Tibial nerve (tissue), 4 donors: ENCODE data around the gene BICDL1.

ENCODE experiments used
- EP300 ChIP-seq, 2 donors: sonication (generic); formaldehyde crosslinking; IDR thresholded peaks; one replicate each; pipeline ENCODE4 v1.6.1; 2017; ENCODE audit warnings: antibody characterized with exemption in 2 of 2, mild to moderate bottlenecking in 1 of 2
- POLR2A ChIP-seq, 2 donors: fragments of 450-650 bp; IDR thresholded peaks; one replicate each; pipeline ENCODE4 v1.6.1; 2017; ENCODE audit warnings: antibody characterized with exemption in 2 of 2, mild to moderate bottlenecking in 2 of 2, moderate library complexity in 2 of 2
- TF ChIP-seq, protein P1 (sequence below), 5 experiments: fragments of 200-600 bp in 3 of 5; fragments of 450-650 bp in 2 of 5; sonication (generic) in 3 of 5; IDR thresholded peaks; one replicate each; pipeline ENCODE4 v1.5.1; 2016 to 2019; ENCODE audit warnings: antibody characterized with exemption in 5 of 5, mild to moderate bottlenecking in 3 of 5, moderate library complexity in 2 of 5

DNA sequence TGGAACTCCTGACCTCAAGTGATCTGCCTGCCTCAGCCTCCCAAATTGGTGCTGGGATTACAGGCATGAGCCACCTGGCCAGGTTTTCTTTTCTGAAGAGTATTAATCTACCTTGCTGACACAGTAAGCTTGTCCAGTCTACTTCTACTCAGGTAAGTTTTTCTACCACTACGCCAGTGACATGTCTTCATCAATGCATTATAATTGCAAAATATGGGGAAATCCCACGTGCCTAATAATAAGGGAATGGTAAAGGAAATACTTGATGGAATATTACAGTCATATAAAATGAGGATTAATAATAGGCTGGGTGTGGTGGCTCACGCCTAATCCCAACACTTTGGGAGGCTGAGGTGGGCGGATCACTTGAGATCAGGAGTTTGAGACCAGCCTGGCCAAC, 65.3 kb downstream of the BICDL1 start:
- TF ChIP-seq POLR2A (IDR thresholded peaks at IDR 0.05) (no peak), EP300 (IDR thresholded peaks at IDR 0.05) (no peak)
- TF ChIP-seq, protein P1, sequence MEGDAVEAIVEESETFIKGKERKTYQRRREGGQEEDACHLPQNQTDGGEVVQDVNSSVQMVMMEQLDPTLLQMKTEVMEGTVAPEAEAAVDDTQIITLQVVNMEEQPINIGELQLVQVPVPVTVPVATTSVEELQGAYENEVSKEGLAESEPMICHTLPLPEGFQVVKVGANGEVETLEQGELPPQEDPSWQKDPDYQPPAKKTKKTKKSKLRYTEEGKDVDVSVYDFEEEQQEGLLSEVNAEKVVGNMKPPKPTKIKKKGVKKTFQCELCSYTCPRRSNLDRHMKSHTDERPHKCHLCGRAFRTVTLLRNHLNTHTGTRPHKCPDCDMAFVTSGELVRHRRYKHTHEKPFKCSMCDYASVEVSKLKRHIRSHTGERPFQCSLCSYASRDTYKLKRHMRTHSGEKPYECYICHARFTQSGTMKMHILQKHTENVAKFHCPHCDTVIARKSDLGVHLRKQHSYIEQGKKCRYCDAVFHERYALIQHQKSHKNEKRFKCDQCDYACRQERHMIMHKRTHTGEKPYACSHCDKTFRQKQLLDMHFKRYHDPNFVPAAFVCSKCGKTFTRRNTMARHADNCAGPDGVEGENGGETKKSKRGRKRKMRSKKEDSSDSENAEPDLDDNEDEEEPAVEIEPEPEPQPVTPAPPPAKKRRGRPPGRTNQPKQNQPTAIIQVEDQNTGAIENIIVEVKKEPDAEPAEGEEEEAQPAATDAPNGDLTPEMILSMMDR (IDR thresholded peaks at IDR 0.05) = no peak
